ENCODE results near the gene RNASE4.

Gene RNASE4

GRCh38 chr14:20682435-20683124 is 1.8 kb upstream of the RNASE4 start:
- Histone ChIP-seq H3K36me3 (replicated peaks; ENCODE audit: insufficient read depth, low read length) (no peaks in the 10 kb centered on the region), H3K79me2 (ENCODE audit: low read length) (no peaks in the 10 kb centered on the region), H3K9me2 (replicated peaks; ENCODE audit: insufficient read depth, low read length) (no peaks in the 10 kb centered on the region), H3K4me3 (ENCODE audit: low read length) (peak overlapping the region; percentile 77), H3K9me3 (replicated peaks; ENCODE audit: insufficient read depth, low read length) (no peaks in the 10 kb centered on the region), H2AFZ (ENCODE audit: low read length) (peak overlapping the region; percentile 72), H3K4me2 (ENCODE audit: low read depth, low read length) (peak overlapping the region; percentile 97), H4K20me1 (ENCODE audit: insufficient read depth, low read length) (no peaks in the 10 kb centered on the region), H3K27me3 (replicated peaks; ENCODE audit: insufficient read depth, low read length) (no peaks in the 10 kb centered on the region), H3K9ac (ENCODE audit: low read length) (peak overlapping the region; percentile 91), H3F3A (ENCODE audit: insufficient read depth, low read length) (peaks cover 56% of the 10 kb centered on the region), H3K27ac (ENCODE audit: low read length) (peak overlapping the region; percentile 99), H3K4me1 (ENCODE audit: low read length) (0 out of 2 replicates have a peak, but pooled peaks cover 5% of the 10 kb centered on the region)
- TF ChIP-seq EZH2 (optimal IDR thresholded peaks at IDR 0.05; ENCODE audit: low read depth, low read length) (no peak), EZH2phosphoT487 (IDR thresholded peaks at IDR 0.05; ENCODE audit: low read length) (no peak), CTCF (IDR thresholded peaks at IDR 0.05; ENCODE audit: low read length) (no peak)
- peak; percentile 71 for DNase-seq

DNA sequence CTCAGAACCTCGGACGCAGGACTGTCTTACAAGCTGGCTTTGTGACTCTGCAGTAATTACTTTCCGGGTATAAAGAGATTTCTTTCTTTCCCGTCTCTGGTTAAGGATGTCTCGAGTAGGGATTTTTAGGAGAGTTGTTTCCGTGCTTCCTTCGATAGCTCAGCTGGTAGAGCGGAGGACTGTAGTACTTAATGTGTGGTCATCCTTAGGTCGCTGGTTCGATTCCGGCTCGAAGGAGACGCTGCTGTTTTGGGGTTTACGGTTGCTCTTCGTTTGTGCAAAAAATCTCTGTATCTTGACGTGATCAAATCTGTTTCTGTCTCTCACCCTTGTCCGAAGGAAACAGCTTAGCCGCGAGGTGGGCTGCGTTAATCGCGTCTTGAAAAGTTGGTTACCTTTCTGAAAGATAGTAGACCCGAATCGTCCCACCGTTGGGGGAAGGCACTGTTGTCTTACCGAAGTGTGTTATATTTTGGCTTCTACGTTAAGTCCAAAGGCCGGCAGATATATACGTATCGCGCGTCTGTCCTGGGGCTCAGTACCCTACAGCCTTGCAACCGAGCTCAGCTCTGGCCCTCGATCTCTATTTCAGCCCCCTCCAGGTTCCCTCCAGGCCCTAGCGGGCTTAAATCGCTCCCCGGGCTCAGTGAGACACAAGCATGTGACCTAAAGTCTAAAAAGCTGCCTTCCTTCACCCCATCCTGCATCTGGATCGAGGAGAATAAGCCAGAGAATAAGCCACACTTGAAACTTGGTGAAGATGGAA is 1.1 kb upstream of the RNASE4 start:
- H3K36me3 ChIP-seq (replicated peaks; ENCODE audit: insufficient read depth, low read length): no peaks in the 10 kb centered on the region
- peak overlapping the region; percentile 61 for H2AFZ ChIP-seq (ENCODE audit: low read length)
- peak overlapping the region; percentile 97 for H3K4me2 ChIP-seq (ENCODE audit: low read depth, low read length)
- peak; percentile 74 for DNase-seq
- TF ChIP-seq CTCF (IDR thresholded peaks at IDR 0.05; ENCODE audit: low read length): no peak
- TF ChIP-seq EZH2 (optimal IDR thresholded peaks at IDR 0.05; ENCODE audit: low read depth, low read length): no peak
- no peak for TF ChIP-seq EZH2phosphoT487 (IDR thresholded peaks at IDR 0.05; ENCODE audit: low read length)
- peak overlapping the region; percentile 77 for H3K4me3 ChIP-seq (ENCODE audit: low read length)
- H3K79me2 ChIP-seq (ENCODE audit: low read length): no peaks in the 10 kb centered on the region
- H3K9me2 ChIP-seq (replicated peaks; ENCODE audit: insufficient read depth, low read length): no peaks in the 10 kb centered on the region
- no peaks in the 10 kb centered on the region for H3K27me3 ChIP-seq (replicated peaks; ENCODE audit: insufficient read depth, low read length)
- H3K9me3 ChIP-seq (replicated peaks; ENCODE audit: insufficient read depth, low read length): no peaks in the 10 kb centered on the region
- H3K4me1 ChIP-seq (ENCODE audit: low read length): 0 out of 2 replicates have a peak, but pooled peaks cover 5% of the 10 kb centered on the region
- H3K27ac ChIP-seq (ENCODE audit: low read length): peak overlapping the region; percentile 99
- H3K9ac ChIP-seq (ENCODE audit: low read length): peak overlapping the region; percentile 91
- peaks cover 56% of the 10 kb centered on the region for H3F3A ChIP-seq (ENCODE audit: insufficient read depth, low read length)
- no peaks in the 10 kb centered on the region for H4K20me1 ChIP-seq (ENCODE audit: insufficient read depth, low read length)

GRCh38 chr14:20684662-20685456 is 499 bp downstream of the RNASE4 start:
- Histone ChIP-seq H3K27me3 (replicated peaks; ENCODE audit: insufficient read depth, low read length) (no peaks in the 10 kb centered on the region), H3K9me2 (replicated peaks; ENCODE audit: insufficient read depth, low read length) (no peaks in the 10 kb centered on the region), H3K27ac (ENCODE audit: low read length) (peak overlapping the region; percentile 99; the same call in 1 of the 2 replicates), H3K4me3 (ENCODE audit: low read length) (peak overlapping the region; percentile 77), H3K9ac (ENCODE audit: low read length) (peak overlapping the region; percentile 91), H3K4me1 (ENCODE audit: low read length) (no peaks in the 10 kb centered on the region), H3K9me3 (replicated peaks; ENCODE audit: insufficient read depth, low read length) (no peaks in the 10 kb centered on the region), H2AFZ (ENCODE audit: low read length) (peak overlapping the region; percentile 88), H3F3A (ENCODE audit: insufficient read depth, low read length) (peaks cover 49% of the 10 kb centered on the region), H3K4me2 (ENCODE audit: low read depth, low read length) (peak overlapping the region; percentile 97), H4K20me1 (ENCODE audit: insufficient read depth, low read length) (no peaks in the 10 kb centered on the region), H3K36me3 (replicated peaks; ENCODE audit: insufficient read depth, low read length) (no peaks in the 10 kb centered on the region), H3K79me2 (ENCODE audit: low read length) (no peaks in the 10 kb centered on the region)
- DNase-seq: no peak
- TF ChIP-seq CTCF (IDR thresholded peaks at IDR 0.05; ENCODE audit: low read length): no peak
- no peak for TF ChIP-seq EZH2phosphoT487 (IDR thresholded peaks at IDR 0.05; ENCODE audit: low read length)
- no peak for TF ChIP-seq EZH2 (optimal IDR thresholded peaks at IDR 0.05; ENCODE audit: low read depth, low read length)
